ENCODE results near the gene PATL2.
"Not testable (repeated sequence)": the region's sequence is repeated elsewhere in the genome, so short reads cannot be mapped to it uniquely, and the experiment has no call there.

PATL2 gene

DNA sequence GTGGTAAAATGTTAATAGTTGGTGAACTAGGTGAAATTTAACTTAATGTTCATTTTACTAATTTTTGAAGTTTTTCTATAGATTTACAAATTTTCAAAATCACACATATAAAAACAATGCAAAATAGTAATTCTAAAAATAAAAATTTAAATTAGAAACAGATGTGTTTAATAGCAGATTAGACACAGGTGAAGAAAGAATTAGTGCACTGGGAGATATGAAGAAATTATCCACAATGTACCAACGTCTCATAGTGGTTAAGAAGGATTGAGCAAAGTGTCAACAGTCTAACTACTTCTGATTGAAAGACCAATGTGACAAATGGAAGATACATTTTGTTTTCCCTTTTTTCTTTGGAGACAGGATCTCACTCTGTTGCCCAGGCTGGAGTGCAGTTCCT is 74.1 kb downstream of the PATL2 start:
- DNase-seq, result no peak

DNA sequence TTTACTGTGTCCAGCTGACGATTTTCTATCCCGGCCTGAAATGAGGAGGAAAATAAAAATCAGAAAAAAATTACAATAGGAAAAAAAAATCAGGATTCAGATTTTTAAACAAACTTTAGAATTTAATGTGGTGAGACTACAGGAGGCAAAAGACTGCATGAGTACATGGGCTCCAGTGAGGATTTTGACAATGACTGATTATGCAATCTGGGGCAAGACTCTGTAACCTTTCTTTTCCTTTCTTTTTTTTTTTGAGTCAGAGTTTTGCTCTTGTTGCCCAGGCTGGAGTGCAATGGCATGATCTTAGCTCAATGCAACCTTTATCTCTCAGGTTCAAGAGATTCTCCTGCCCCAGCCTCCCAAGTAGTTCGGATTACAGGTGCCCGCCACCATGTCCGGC is 77.5 kb downstream of the PATL2 start:
- no peak for DNase-seq

DNA sequence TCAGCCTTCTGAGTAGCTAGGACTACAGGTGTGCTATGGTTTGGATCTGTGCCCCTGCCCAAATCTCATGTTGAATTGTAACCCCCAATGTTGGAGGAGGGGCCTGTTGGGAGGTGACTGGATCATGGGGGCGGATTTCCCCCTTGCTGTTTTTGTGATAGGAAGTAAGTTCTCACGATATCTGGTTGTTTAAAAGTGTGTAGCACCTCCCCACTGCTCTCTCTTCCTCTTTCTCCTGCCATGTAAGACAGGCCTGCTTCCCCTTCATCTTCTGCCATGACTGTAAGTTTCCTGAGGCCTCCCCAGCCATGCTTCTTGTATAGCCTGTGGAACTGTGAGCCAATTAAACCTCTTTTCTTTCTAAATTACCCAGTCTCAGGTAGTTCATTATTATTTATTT is 85.8 kb downstream of the PATL2 start:
- not testable (repeated sequence) for DNase-seq

DNA sequence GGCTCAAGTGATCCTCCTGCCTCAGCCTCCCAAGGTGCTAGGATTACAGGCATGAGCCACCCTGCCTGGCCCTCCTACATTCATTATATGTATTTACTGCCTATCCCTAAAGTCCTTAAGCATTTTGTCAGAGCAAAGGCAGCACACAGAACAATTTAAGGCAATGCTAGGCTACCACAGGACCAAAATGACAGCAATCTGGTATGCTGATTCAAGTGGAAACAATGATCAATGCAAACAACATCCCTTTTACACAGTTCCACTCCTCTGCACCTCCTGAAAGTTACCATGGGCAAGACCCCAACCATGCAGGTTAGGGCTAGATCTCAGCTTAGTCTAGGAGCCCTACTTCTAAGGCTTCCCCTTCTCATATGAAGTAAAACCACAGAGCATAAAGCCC is 87.9 kb downstream of the PATL2 start:
- DNase-seq, result no peak

DNA sequence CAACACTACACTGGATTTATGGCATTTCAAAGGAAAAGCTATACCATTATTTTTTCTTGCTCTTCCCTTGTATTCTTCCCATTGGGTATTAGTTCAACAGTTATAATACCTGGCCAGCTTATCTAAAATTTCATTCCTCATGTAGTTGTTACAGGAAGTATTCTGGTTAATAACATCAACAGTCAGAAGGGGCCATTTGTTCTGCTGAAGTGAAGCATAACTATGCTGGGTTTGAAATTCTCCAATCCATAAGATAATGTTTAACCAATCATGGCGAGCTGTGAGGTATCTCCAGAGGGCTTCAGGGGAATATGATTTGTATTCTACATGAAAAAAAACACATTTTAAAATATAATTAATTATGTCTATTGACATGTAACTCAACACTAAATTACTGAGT is 91.0 kb downstream of the PATL2 start:
- no peak for DNase-seq

DNA sequence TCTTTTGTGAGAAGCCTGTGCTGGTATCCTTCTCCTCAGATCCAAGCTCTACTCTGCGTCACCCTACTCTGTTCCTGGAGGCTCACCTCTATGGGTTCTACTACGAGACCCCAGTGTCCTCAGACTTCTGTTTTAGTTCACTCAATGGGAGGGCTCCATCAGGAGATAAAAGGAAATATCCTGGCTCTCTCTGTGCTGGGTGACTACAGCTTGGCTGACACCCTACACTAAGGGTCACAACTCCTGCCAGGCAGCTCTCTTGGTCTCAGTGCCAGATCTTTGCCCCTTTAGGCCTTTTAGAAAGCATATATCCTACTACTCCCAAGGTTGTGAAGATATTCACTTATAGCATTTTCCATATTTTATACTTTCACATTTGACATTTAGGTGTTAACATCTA is 94.1 kb downstream of the PATL2 start:
- no peak for DNase-seq
